GM23248 (cell line): ENCODE results near the gene ZNF337. TPM values are rescaled to one million over a fixed set of nuclear protein-coding genes. Genes with fewer than 3 reads are reported as not detected.

ENCODE experiments used
- DNase-seq: peaks from one replicate; pipeline ENCODE4 v3.0.0-alpha.2; 2015
- H2AFZ ChIP-seq: fragments of 200-600 bp; sonication (generic); 2 replicates; pipeline ENCODE4 v1.6.1; 2016; ENCODE audit warnings: antibody characterized with exemption
- H3F3A ChIP-seq: fragments of 200-600 bp; sonication (generic); 2 replicates; pipeline ENCODE4 v1.6.1; 2016; ENCODE audit warnings: mild to moderate bottlenecking, antibody characterized with exemption, mixed run types; ENCODE audit not compliant: insufficient read depth
- H3K27ac ChIP-seq: fragments of 200-600 bp; sonication (generic); 2 replicates; pipeline ENCODE4 v1.5.1; 2016; ENCODE audit warnings: mild to moderate bottlenecking
- H3K27me3 ChIP-seq: fragments of 200-600 bp; sonication (generic); replicated peaks from 2 replicates; pipeline ENCODE4 v1.6.1; 2016; ENCODE audit warnings: mild to moderate bottlenecking; ENCODE audit not compliant: insufficient read depth
- H3K36me3 ChIP-seq: fragments of 200-600 bp; sonication (generic); 2 replicates; pipeline ENCODE4 v1.6.1; 2016; ENCODE audit warnings: low read depth, mild to moderate bottlenecking
- H3K4me1 ChIP-seq: fragments of 200-600 bp; sonication (generic); 2 replicates; pipeline ENCODE4 v1.6.1; 2016; ENCODE audit warnings: mild to moderate bottlenecking; ENCODE audit not compliant: insufficient read depth
- H3K4me2 ChIP-seq: fragments of 200-600 bp; sonication (generic); one replicate; pipeline ENCODE4 v1.6.1; 2016; ENCODE audit warnings: mild to moderate bottlenecking; ENCODE audit not compliant: unreplicated experiment
- H3K4me3 ChIP-seq: fragments of 200-600 bp; sonication (generic); 2 replicates; pipeline ENCODE4 v1.5.1; 2016; ENCODE audit warnings: mild to moderate bottlenecking
- H3K79me2 ChIP-seq: fragments of 200-600 bp; sonication (generic); 2 replicates; pipeline ENCODE4 v1.6.1; 2016; ENCODE audit warnings: mild to moderate bottlenecking; ENCODE audit not compliant: insufficient read depth
- H3K9ac ChIP-seq: fragments of 200-600 bp; sonication (generic); 2 replicates; pipeline ENCODE4 v1.6.1; 2016; ENCODE audit warnings: mild to moderate bottlenecking
- H3K9me2 ChIP-seq: fragments of 200-600 bp; sonication (generic); 2 replicates; pipeline ENCODE4 v1.6.1; 2016; ENCODE audit warnings: mixed run types, mild to moderate bottlenecking, moderate library complexity; ENCODE audit not compliant: insufficient read depth
- H3K9me3 ChIP-seq: fragments of 200-600 bp; sonication (generic); one replicate; pipeline ENCODE4 v1.6.1; 2017; ENCODE audit warnings: low read depth
- H4K20me1 ChIP-seq: fragments of 200-600 bp; sonication (generic); 2 replicates; pipeline ENCODE4 v1.6.0; 2016; ENCODE audit not compliant: insufficient read depth
- EZH2 ChIP-seq: fragments of 200-600 bp; sonication (generic); IDR thresholded peaks from 2 replicates; pipeline ENCODE4 v1.6.1; 2018; ENCODE audit warnings: antibody characterized with exemption, mild to moderate bottlenecking; ENCODE audit not compliant: insufficient read depth, poor library complexity, severe bottlenecking
- EZH2phosphoT487 ChIP-seq: fragments of 200-600 bp; sonication (generic); IDR thresholded peaks from 2 replicates; pipeline ENCODE4 v1.6.1; 2018; ENCODE audit warnings: antibody characterized with exemption, moderate library complexity, mild to moderate bottlenecking, low read depth; ENCODE audit not compliant: insufficient read depth
- WGBS, 2 experiments: methylation state at CpG; one replicate each; pipeline ENCODE4 v1.1.6; 2015 to 2017; ENCODE audit warnings: low lambda C conversion rate in 2 of 2, low coverage in 1 of 2; ENCODE audit errors: missing lambda C conversion rate in 2 of 2; 5-methylcytosine and 5-hydroxymethylcytosine counted together
- in situ Hi-C: fragments of 300-500 bp; cut with MboI; formaldehyde crosslinking; loops from 2 replicates; pipeline ENCODE4 v1.15.0; 2020
- polyA plus RNA-seq: library from polyadenylated mRNA; unstranded; fragments of >200 nt; fragmentation: Nextera tagmentation; extraction: Ambion mirVana; gene quantifications from 2 replicates; pipeline ENCODE4 v1.2.1, GENCODE V29; 2016
- total RNA-seq: library from RNA; depleted of rRNA; stranded (reverse); fragments of >200 nt; shearing (Covaris generic); gene quantifications from 2 replicates; pipeline ENCODE4 v1.2.3, GENCODE V29; 2014

Gene ZNF337
- total and polyA plus RNA-seq, 2 experiments from 2014 or later = 4.0 to 9.1 TPM

GRCh38 chr20:25699914-25700313, 3.3 kb upstream of the ZNF337 start:
- no peaks in the 10 kb centered on the region for H3K36me3 ChIP-seq
- H3F3A ChIP-seq = no peaks in the 10 kb centered on the region
- in situ Hi-C loops = loop anchor here (25.0 kb wide), 3 partner anchors 162 to 688 kb away; partner anchors contain the start of gene GINS1
- H3K9me2 ChIP-seq = no peaks in the 10 kb centered on the region
- H2AFZ ChIP-seq = no peak overlapping the region
- TF ChIP-seq EZH2 = no peak
- no peak for TF ChIP-seq EZH2phosphoT487
- no peaks in the 10 kb centered on the region for H3K9me3 ChIP-seq
- H3K4me3 ChIP-seq = no peak overlapping the region
- no peaks in the 10 kb centered on the region for H3K27me3 ChIP-seq
- peak; percentile 54 for DNase-seq
- H4K20me1 ChIP-seq = no peaks in the 10 kb centered on the region
- no peak overlapping the region for H3K9ac ChIP-seq
- peaks cover 5% of the 10 kb centered on the region; the same call in 1 of the 2 replicates for H3K4me1 ChIP-seq
- no peak overlapping the region for H3K27ac ChIP-seq
- H3K4me2 ChIP-seq = no peak overlapping the region
- H3K79me2 ChIP-seq = peaks cover 14% of the 10 kb centered on the region
- 28 to 29% methylated on average over 1 of the region's 1 CpG for WGBS, 2 experiments

GRCh38 chr20:25697132-25697446, 436 bp upstream of the ZNF337 start:
- H3K4me2 ChIP-seq = peak overlapping the region; percentile 85
- in situ Hi-C loops = loop anchor here (25.0 kb wide), 3 partner anchors 165 to 685 kb away; partner anchors contain the start of gene GINS1
- H3K4me3 ChIP-seq = peak overlapping the region; percentile 94
- no peak overlapping the region for H3K27ac ChIP-seq
- H3K79me2 ChIP-seq = peaks cover 37% of the 10 kb centered on the region
- H3F3A ChIP-seq = no peaks in the 10 kb centered on the region
- WGBS, 2 experiments = 0% methylated on average over 3 of the region's 3 CpGs
- H3K27me3 ChIP-seq = no peaks in the 10 kb centered on the region
- H3K4me1 ChIP-seq = peaks cover 5% of the 10 kb centered on the region; the same call in 1 of the 2 replicates
- peak overlapping the region; percentile 95 for H2AFZ ChIP-seq
- no peaks in the 10 kb centered on the region for H4K20me1 ChIP-seq
- TF ChIP-seq EZH2 (no peak), EZH2phosphoT487 (no peak)
- H3K9ac ChIP-seq = peak overlapping the region; percentile 92
- H3K9me3 ChIP-seq = no peaks in the 10 kb centered on the region
- DNase-seq = no peak
- no peaks in the 10 kb centered on the region; the same call in 1 of the 2 replicates for H3K36me3 ChIP-seq
- H3K9me2 ChIP-seq = no peaks in the 10 kb centered on the region

- Histone ChIP-seq H3K27me3 (no peaks in the 10 kb centered on the region), H2AFZ (peak overlapping the region; percentile 95), H4K20me1 (no peaks in the 10 kb centered on the region), H3K36me3 (no peaks in the 10 kb centered on the region; the same call in 1 of the 2 replicates), H3K27ac (peak overlapping the region; percentile 66), H3K79me2 (peaks cover 37% of the 10 kb centered on the region), H3K4me1 (peaks cover 5% of the 10 kb centered on the region; the same call in 1 of the 2 replicates), H3F3A (0 out of 2 replicates have a peak, but pooled peaks cover 1% of the 10 kb centered on the region), H3K9ac (peak overlapping the region; percentile 92), H3K4me3 (peak overlapping the region; percentile 94), H3K9me2 (no peaks in the 10 kb centered on the region), H3K4me2 (peak overlapping the region; percentile 85), H3K9me3 (no peaks in the 10 kb centered on the region)
- in situ Hi-C loops = loop anchor here (25.0 kb wide), 3 partner anchors 167 to 683 kb away; partner anchors contain the start of gene GINS1
- TF ChIP-seq EZH2 (no peak), EZH2phosphoT487 (no peak)
- peak; percentile 44 for DNase-seq
- 11 to 36% methylated on average over 12 to 30 of the region's 30 CpGs for WGBS, 2 experiments
These were observed 902 bp downstream of the ZNF337 start for GRCh38 chr20:25695532-25696370.

- Histone ChIP-seq H3K36me3 (no peaks in the 10 kb centered on the region; the same call in 1 of the 2 replicates), H3K4me2 (no peak overlapping the region), H3F3A (peaks cover 7% of the 10 kb centered on the region; the same call in 1 of the 2 replicates), H3K79me2 (peaks cover 49% of the 10 kb centered on the region), H2AFZ (no peak overlapping the region), H3K27ac (no peak overlapping the region), H3K4me1 (peaks cover 5% of the 10 kb centered on the region; the same call in 1 of the 2 replicates), H3K9me2 (no peaks in the 10 kb centered on the region), H3K9me3 (no peaks in the 10 kb centered on the region), H3K9ac (no peak overlapping the region), H3K27me3 (no peaks in the 10 kb centered on the region), H4K20me1 (no peaks in the 10 kb centered on the region), H3K4me3 (no peak overlapping the region)
- DNase-seq = peak; percentile 40
- TF ChIP-seq EZH2phosphoT487 (no peak), EZH2 (no peak)
- in situ Hi-C loops = loop anchor here (25.0 kb wide), 3 partner anchors 170 to 680 kb away; partner anchors contain the start of gene GINS1
- 61 to 63% methylated on average over 2 of the region's 2 CpGs for WGBS, 2 experiments
These were observed 4.2 kb downstream of the ZNF337 start for GRCh38 chr20:25692499-25692898.
